ENCODE data around the gene DDO. TPM values are rescaled to one million over a fixed set of nuclear protein-coding genes. Genes with fewer than 3 reads are reported as not detected.

Gene DDO
- total RNA-seq, 1 donor from 2014 or later = 0.29 TPM

- no peak for TF ChIP-seq CTCF (IDR thresholded peaks at IDR 0.05; ENCODE audit: insufficient read depth, low read length, poor library complexity, severe bottlenecking)
- no peak for DNase-seq (ENCODE audit: low read depth)
- Histone ChIP-seq H3K27me3 (ENCODE audit: control insufficient read depth, insufficient read depth, low read length) (no peaks in the 10 kb centered on the region), H3K4me3 (ENCODE audit: low read depth, low read length) (no peak overlapping the region), H3K36me3 (ENCODE audit: control insufficient read depth, insufficient read depth, low read length) (no peaks in the 10 kb centered on the region)
Measured at GRCh38 chr6:110348961-110349690, 66.2 kb downstream of the DDO start.

GRCh38 chr6:110345025-110345424 lies 70.3 kb downstream of the DDO start:
- H3K27me3 ChIP-seq (ENCODE audit: control insufficient read depth, insufficient read depth, low read length) = no peaks in the 10 kb centered on the region
- no peak overlapping the region for H3K4me3 ChIP-seq (ENCODE audit: low read depth, low read length)
- no peak for DNase-seq (ENCODE audit: low read depth)
- no peak for TF ChIP-seq CTCF (IDR thresholded peaks at IDR 0.05; ENCODE audit: insufficient read depth, low read length, poor library complexity, severe bottlenecking)
- no peaks in the 10 kb centered on the region for H3K36me3 ChIP-seq (ENCODE audit: control insufficient read depth, insufficient read depth, low read length)

GRCh38 chr6:110342759-110343158 lies 72.6 kb downstream of the DDO start:
- no peaks in the 10 kb centered on the region for H3K36me3 ChIP-seq (ENCODE audit: control insufficient read depth, insufficient read depth, low read length)
- no peak for DNase-seq (ENCODE audit: low read depth)
- H3K4me3 ChIP-seq (ENCODE audit: low read depth, low read length) = no peak overlapping the region
- no peaks in the 10 kb centered on the region for H3K27me3 ChIP-seq (ENCODE audit: control insufficient read depth, insufficient read depth, low read length)
- TF ChIP-seq CTCF (IDR thresholded peaks at IDR 0.05; ENCODE audit: insufficient read depth, low read length, poor library complexity, severe bottlenecking) = no peak

Other genes starting within 250 kb of the DDO start
- 11.2 and 15.3 TPM in 2 replicates for gene WASF1, start 235.9 kb downstream of the DDO start, total RNA-seq
- 15.1 and 17.3 TPM in 2 replicates for gene CDC40, start 235.1 kb downstream of the DDO start, total RNA-seq
- gene METTL24, start 57.2 kb downstream of the DDO start, total RNA-seq = 1.2 and 2.3 TPM in 2 replicates
- 0.71 TPM in 1 of 2 replicates, not detected in the other for gene SLC22A16, start 61.0 kb upstream of the DDO start, total RNA-seq